Measurements from ENCODE around the gene MTFP1. TPM values are rescaled to one million over a fixed set of nuclear protein-coding genes. Genes with fewer than 3 reads are reported as not detected.
"Not testable (repeated sequence)": the region's sequence is repeated elsewhere in the genome, so short reads cannot be mapped to it uniquely, and the experiment has no call there.

MTFP1 gene
- 57.8 and 84.1 TPM in 2 replicates for total RNA-seq (2014; rRNA removed; shearing (Covaris generic))

GRCh38 chr22:30425616-30426387, at the start of gene MTFP1:
MTFP1 (plus strand) TSS chr22:30425768; CDS start chr22:30425880, 112 bp downstream.
- DNase-seq (ENCODE audit: low read depth) = peak; percentile 74

GRCh38 chr22:30380011-30380410, 45.6 kb upstream of the MTFP1 start:
- no peak for DNase-seq (ENCODE audit: low read depth)

- no peak for DNase-seq (ENCODE audit: low read depth)
Measured at GRCh38 chr22:30381264-30381663, 44.3 kb upstream of the MTFP1 start.

- no peak for DNase-seq (ENCODE audit: low read depth)
Measured at GRCh38 chr22:30382340-30382739, 43.2 kb upstream of the MTFP1 start.

GRCh38 chr22:30383061-30383460, 42.5 kb upstream of the MTFP1 start:
- DNase-seq (ENCODE audit: low read depth) = no peak

GRCh38 chr22:30385942-30386341, 39.6 kb upstream of the MTFP1 start:
- DNase-seq (ENCODE audit: low read depth) = no peak

- no peak for DNase-seq (ENCODE audit: low read depth)
Measured at GRCh38 chr22:30386608-30386959, 39.0 kb upstream of the MTFP1 start.

- peak; percentile 87 for DNase-seq (ENCODE audit: low read depth)
Measured at GRCh38 chr22:30386960-30387827, 38.4 kb upstream of the MTFP1 start, which contains the start of gene RNF215. RNF215 (minus strand) TSS chr22:30387411; CDS start chr22:30387313, 98 bp downstream.

- DNase-seq (ENCODE audit: low read depth) = peak; percentile 77
Measured at GRCh38 chr22:30390974-30391691, 34.4 kb upstream of the MTFP1 start.

- DNase-seq (ENCODE audit: low read depth) = no peak
Measured at GRCh38 chr22:30392661-30393321, 32.8 kb upstream of the MTFP1 start.

GRCh38 chr22:30393322-30393680, 32.3 kb upstream of the MTFP1 start:
- no peak for DNase-seq (ENCODE audit: low read depth)

GRCh38 chr22:30393885-30394284, 31.7 kb upstream of the MTFP1 start:
- no peak for DNase-seq (ENCODE audit: low read depth)

- DNase-seq (ENCODE audit: low read depth) = peak; percentile 66
Measured at GRCh38 chr22:30396871-30397655, 28.5 kb upstream of the MTFP1 start, which contains the start of gene SEC14L2. SEC14L2 (plus strand) TSS chr22:30397018; CDS start chr22:30397117, 99 bp downstream.

- DNase-seq (ENCODE audit: low read depth) = no peak
Measured at GRCh38 chr22:30397656-30398635, 27.6 kb upstream of the MTFP1 start.

GRCh38 chr22:30398685-30399680, 26.6 kb upstream of the MTFP1 start:
- DNase-seq (ENCODE audit: low read depth) = peak; percentile 35

GRCh38 chr22:30399718-30400117, 25.9 kb upstream of the MTFP1 start:
- no peak for DNase-seq (ENCODE audit: low read depth)

- no peak for DNase-seq (ENCODE audit: low read depth)
Measured at GRCh38 chr22:30400159-30400558, 25.4 kb upstream of the MTFP1 start.

- not testable (repeated sequence) for DNase-seq (ENCODE audit: low read depth)
Measured at GRCh38 chr22:30401024-30401423, 24.5 kb upstream of the MTFP1 start.
